H9 (cell line): ENCODE measurements around the gene FEM1C. TPM values are rescaled to one million over a fixed set of nuclear protein-coding genes. Genes with fewer than 3 reads are reported as not detected.

ENCODE experiments used
- DNase-seq: peaks from one replicate; pipeline ENCODE4 v3.0.0-alpha.2; 2017
- H2AFZ ChIP-seq: one replicate; pipeline ENCODE4 v1.6.1; 2013; ENCODE audit warnings: mild to moderate bottlenecking, low read length, control low read depth, moderate library complexity
- H2AK5ac ChIP-seq: 2 replicates; pipeline ENCODE4 v1.6.1; 2013; ENCODE audit warnings: low read length, control low read depth, mixed read lengths; ENCODE audit not compliant: insufficient read length
- H2BK120ac ChIP-seq: one replicate; pipeline ENCODE4 v1.6.1; 2013; ENCODE audit warnings: low read depth, mild to moderate bottlenecking, low read length, control low read depth, inconsistent platforms; ENCODE audit not compliant: poor library complexity, severe bottlenecking
- H2BK12ac ChIP-seq: 2 replicates; pipeline ENCODE4 v1.6.1; 2013; ENCODE audit warnings: low read length, control low read depth, mixed read lengths, low read depth; ENCODE audit not compliant: insufficient read length
- H2BK15ac ChIP-seq: 2 replicates; pipeline ENCODE4 v1.6.1; 2013; ENCODE audit warnings: low read depth, low read length, control low read depth
- H2BK20ac ChIP-seq: one replicate; pipeline ENCODE4 v1.6.1; 2013; ENCODE audit warnings: low read depth, mild to moderate bottlenecking, low read length, control low read depth, inconsistent platforms; ENCODE audit not compliant: poor library complexity, severe bottlenecking
- H2BK5ac ChIP-seq: 2 replicates; pipeline ENCODE4 v1.6.1; 2013; ENCODE audit warnings: low read length, control low read depth, mixed read lengths; ENCODE audit not compliant: insufficient read length
- H3K14ac ChIP-seq: 2 replicates; pipeline ENCODE4 v1.6.1; 2013; ENCODE audit warnings: low read length, control low read depth; ENCODE audit not compliant: insufficient read depth
- H3K18ac ChIP-seq: 2 replicates; pipeline ENCODE4 v1.6.1; 2013; ENCODE audit warnings: low read depth, mild to moderate bottlenecking, mixed read lengths, low read length, control low read depth; ENCODE audit not compliant: insufficient read length
- H3K23ac ChIP-seq: 2 replicates; pipeline ENCODE4 v1.6.1; 2013; ENCODE audit warnings: low read length, control low read depth, mixed read lengths, low read depth; ENCODE audit not compliant: insufficient read length
- H3K23me2 ChIP-seq: 2 replicates; pipeline ENCODE4 v1.6.1; 2013; ENCODE audit warnings: low read depth, mild to moderate bottlenecking, mixed read lengths, low read length, control low read depth; ENCODE audit not compliant: insufficient read length, poor library complexity, severe bottlenecking
- H3K27ac ChIP-seq: 2 replicates; pipeline ENCODE4 v1.5.1; 2013; ENCODE audit warnings: low read length, control low read depth, mixed read lengths, low read depth; ENCODE audit not compliant: insufficient read length
- H3K27me3 ChIP-seq: 2 replicates; pipeline ENCODE4 v1.6.1; 2013; ENCODE audit warnings: low read length, control low read depth, inconsistent platforms; ENCODE audit not compliant: insufficient read depth
- H3K4ac ChIP-seq: 2 replicates; pipeline ENCODE4 v1.6.1; 2013; ENCODE audit warnings: low read depth, mild to moderate bottlenecking, control low read depth, inconsistent platforms, low read length, moderate library complexity
- H3K4me1 ChIP-seq: 2 replicates; pipeline ENCODE4 v1.6.1; 2013; ENCODE audit warnings: low read length, control low read depth, inconsistent platforms; ENCODE audit not compliant: insufficient read depth
- H3K4me2 ChIP-seq: 2 replicates; pipeline ENCODE4 v1.6.1; 2013; ENCODE audit warnings: low read length, control low read depth, mixed read lengths; ENCODE audit not compliant: insufficient read length, insufficient read depth
- H3K56ac ChIP-seq: 2 replicates; pipeline ENCODE4 v1.6.1; 2013; ENCODE audit warnings: low read depth, mild to moderate bottlenecking, mixed read lengths, low read length, control low read depth; ENCODE audit not compliant: insufficient read length
- H3K79me1 ChIP-seq: 2 replicates; pipeline ENCODE4 v1.6.1; 2013; ENCODE audit warnings: low read depth, mild to moderate bottlenecking, moderate library complexity, low read length, control low read depth, inconsistent platforms; ENCODE audit not compliant: insufficient read depth, poor library complexity, severe bottlenecking
- H3K79me2 ChIP-seq: 2 replicates; pipeline ENCODE4 v1.6.1; 2013; ENCODE audit warnings: low read length, control low read depth, inconsistent platforms; ENCODE audit not compliant: insufficient read depth
- H3K9ac ChIP-seq: 2 replicates; pipeline ENCODE4 v1.6.1; 2013; ENCODE audit warnings: low read length, control low read depth, mixed read lengths; ENCODE audit not compliant: insufficient read length; ENCODE audit errors: extremely low read depth
- H3K9me3 ChIP-seq: one replicate; pipeline ENCODE4 v1.6.1; 2013; ENCODE audit warnings: low read depth, low read length, inconsistent platforms; ENCODE audit not compliant: control insufficient read depth
- H3T11ph ChIP-seq: one replicate; pipeline ENCODE4 v1.6.1; 2013; ENCODE audit warnings: mild to moderate bottlenecking, low read length, control low read depth, inconsistent platforms
- H4K20me1 ChIP-seq: one replicate; pipeline ENCODE4 v1.6.1; 2013; ENCODE audit not compliant: control insufficient read depth, insufficient read length, insufficient read depth
- H4K5ac ChIP-seq: 2 replicates; pipeline ENCODE4 v1.6.1; 2013; ENCODE audit warnings: low read depth, mild to moderate bottlenecking, mixed read lengths, low read length, control low read depth; ENCODE audit not compliant: insufficient read length
- H4K8ac ChIP-seq: replicated peaks from 2 replicates; pipeline ENCODE4 v1.6.1; 2013; ENCODE audit warnings: low read length, control low read depth, mixed read lengths, low read depth; ENCODE audit not compliant: insufficient read length
- H4K91ac ChIP-seq: 2 replicates; pipeline ENCODE4 v1.6.1; 2013; ENCODE audit warnings: low read depth, mild to moderate bottlenecking, moderate library complexity, mixed read lengths, low read length, control low read depth; ENCODE audit not compliant: insufficient read length
- H3K27ac Mint-ChIP-seq, 3 experiments: 2 replicates in 2 of 3; 3 replicates in 1 of 3; pipeline ENCODE4 v1.8.0; 2020 to 2021; ENCODE audit warnings: mixed read lengths in 3 of 3, mild to moderate bottlenecking in 1 of 3, moderate library complexity in 1 of 3
- H3K27me3 Mint-ChIP-seq: 2 replicates; pipeline ENCODE4 v1.8.0; 2021; ENCODE audit warnings: low read depth, mild to moderate bottlenecking, moderate library complexity, mixed read lengths
- H3K36me3 Mint-ChIP-seq, 3 experiments: 2 replicates in 2 of 3; 3 replicates in 1 of 3; pipeline ENCODE4 v1.8.0; 2020 to 2021; ENCODE audit warnings: low read depth in 3 of 3, mixed read lengths in 3 of 3; ENCODE audit not compliant: insufficient read depth in 1 of 3
- H3K4me1 Mint-ChIP-seq, 2 experiments: 2 replicates each; pipeline ENCODE4 v1.8.0; 2020; ENCODE audit warnings: mixed read lengths in 2 of 2
- H3K4me3 Mint-ChIP-seq, 2 experiments: 2 replicates in 1 of 2; 3 replicates in 1 of 2; pipeline ENCODE4 v1.8.0; 2020 to 2021; ENCODE audit warnings: mild to moderate bottlenecking in 2 of 2, mixed read lengths in 2 of 2, moderate library complexity in 1 of 2
- H3K9me3 Mint-ChIP-seq, 2 experiments: 2 replicates in 1 of 2; 3 replicates in 1 of 2; pipeline ENCODE4 v1.8.0; 2020; ENCODE audit warnings: mild to moderate bottlenecking in 2 of 2, mixed read lengths in 2 of 2, moderate library complexity in 1 of 2
- CTCF ChIP-seq: fragments of 200-600 bp; sonication (generic); conservative IDR thresholded peaks from 3 replicates; pipeline ENCODE4 v1.8.0; 2021; ENCODE audit warnings: antibody characterized with exemption, mild to moderate bottlenecking
- WGBS: extraction: QIAGEN DNeasy Blood & Tissue Kit; methylation state at CpG from one replicate; pipeline ENCODE4 v1.1.7; 2013; ENCODE audit warnings: missing lambda C conversion rate, low lambda C conversion rate, mixed read lengths; ENCODE audit not compliant: insufficient read length; ENCODE audit errors: extremely low coverage; 5-methylcytosine and 5-hydroxymethylcytosine counted together
- total RNA-seq: library from RNA; stranded (reverse); gene quantifications from 2 replicates; pipeline ENCODE4 v1.2.1, GENCODE V29; 2021

The FEM1C gene
- total RNA-seq, 1 experiment from 2014 or later, result 15.2 TPM

GRCh38 chr5:115530426-115530825 lies 14.1 kb downstream of the FEM1C start:
- Histone ChIP-seq H3K79me1 (peaks cover 2% of the 10 kb centered on the region), H4K91ac (no peak overlapping the region), H3K14ac (no peak overlapping the region), H3K4me2 (no peak overlapping the region), H3K4ac (no peak overlapping the region), H3K23me2 (no peaks in the 10 kb centered on the region), H3T11ph (no peak overlapping the region), H2BK120ac (no peak overlapping the region), H3K56ac (no peak overlapping the region), H3K4me1 (no peaks in the 10 kb centered on the region), H3K79me2 (peaks cover 10% of the 10 kb centered on the region; the same call in 1 of the 2 replicates), H4K5ac (no peak overlapping the region), H3K27ac (no peak overlapping the region), H3K9me3 (no peaks in the 10 kb centered on the region), H2BK12ac (no peak overlapping the region), H2BK5ac (no peak overlapping the region), H3K27me3 (no peaks in the 10 kb centered on the region), H2AK5ac (no peak overlapping the region), H4K8ac (no peak overlapping the region), H2AFZ (no peak overlapping the region), H2BK20ac (no peak overlapping the region), H3K23ac (no peak overlapping the region), H3K18ac (no peak overlapping the region), H2BK15ac (no peak overlapping the region), H3K9ac (no peak overlapping the region), H4K20me1 (no peaks in the 10 kb centered on the region)
- no peak for DNase-seq
- H3K27me3 Mint-ChIP-seq, result no peaks in the 10 kb centered on the region
- no peaks in the 10 kb centered on the region; a peak in 1 of 5 replicates for H3K9me3 Mint-ChIP-seq
- peaks cover 16 to 21% of the 10 kb centered on the region in 2 experiments for H3K4me1 Mint-ChIP-seq
- no peak overlapping the region for H3K27ac Mint-ChIP-seq
- no CpG with 5 or more reads among the region's 3 CpGs for WGBS
- H3K36me3 Mint-ChIP-seq, result peaks cover 8 to 17% (median 13%) of the 10 kb centered on the region in 3 experiments; a peak in 6 of 7 replicates
- no peak overlapping the region for H3K4me3 Mint-ChIP-seq
- TF ChIP-seq CTCF, result no peak
